A375 (cell line): ENCODE measurements around the gene PNKD. TPM values are rescaled to one million over a fixed set of nuclear protein-coding genes. Genes with fewer than 3 reads are reported as not detected.

Experiments
- small RNA-seq: library from RNA; depleted of rRNA; stranded (forward); fragments of <200 nt; gene quantifications from one replicate; pipeline ENCODE3, GENCODE V24; 2014
- total RNA-seq: library from RNA; depleted of rRNA; stranded (reverse); fragments of >200 nt; shearing (Covaris generic); gene quantifications from 2 replicates; pipeline ENCODE4 v1.2.3, GENCODE V29; 2014; rRNA removed

Gene PNKD, protein sequence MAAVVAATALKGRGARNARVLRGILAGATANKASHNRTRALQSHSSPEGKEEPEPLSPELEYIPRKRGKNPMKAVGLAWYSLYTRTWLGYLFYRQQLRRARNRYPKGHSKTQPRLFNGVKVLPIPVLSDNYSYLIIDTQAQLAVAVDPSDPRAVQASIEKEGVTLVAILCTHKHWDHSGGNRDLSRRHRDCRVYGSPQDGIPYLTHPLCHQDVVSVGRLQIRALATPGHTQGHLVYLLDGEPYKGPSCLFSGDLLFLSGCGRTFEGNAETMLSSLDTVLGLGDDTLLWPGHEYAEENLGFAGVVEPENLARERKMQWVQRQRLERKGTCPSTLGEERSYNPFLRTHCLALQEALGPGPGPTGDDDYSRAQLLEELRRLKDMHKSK
- 43.8 and 52.9 TPM in 2 replicates for total RNA-seq

DNA sequence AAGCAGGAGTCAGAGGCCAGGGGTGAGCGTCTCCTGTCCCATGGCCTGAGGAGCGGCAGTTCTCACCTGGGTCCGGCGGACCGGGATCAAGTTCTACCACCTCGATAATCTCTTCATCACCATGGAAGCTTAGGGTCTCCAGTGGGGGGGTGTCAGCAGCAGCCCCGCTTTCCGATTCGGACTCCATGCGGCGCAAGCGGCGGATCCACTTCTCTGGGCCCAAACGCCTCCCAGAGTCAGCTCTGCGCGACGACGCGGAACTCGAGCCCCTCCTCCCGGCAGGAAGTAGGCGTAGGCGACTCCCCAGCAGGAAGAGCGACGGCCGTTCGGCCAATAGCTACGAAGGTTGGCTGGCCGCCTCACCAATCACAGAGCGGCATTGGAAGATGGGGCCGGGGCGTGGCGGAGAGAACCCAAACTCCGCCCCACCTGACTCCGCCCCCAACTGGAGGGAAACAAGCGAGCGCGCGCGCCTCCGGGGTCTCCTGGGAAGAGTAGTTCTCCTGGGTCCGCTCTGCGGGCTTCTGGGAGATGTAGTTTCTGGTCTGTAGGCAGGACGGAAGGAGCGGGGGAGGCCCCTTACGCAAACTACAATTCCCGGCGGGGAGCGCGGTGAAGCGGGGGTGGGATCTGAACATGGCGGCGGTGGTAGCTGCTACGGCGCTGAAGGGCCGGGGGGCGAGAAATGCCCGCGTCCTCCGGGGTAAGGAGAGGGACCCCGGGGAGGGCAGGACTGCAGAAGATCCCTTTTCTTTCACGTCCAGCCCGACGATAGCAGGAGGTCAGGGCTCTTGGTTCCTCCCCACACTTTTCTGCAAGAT lies at the start of gene PNKD, which contains the start of gene AAMP:
PNKD (plus strand) TSS at position 620 of the 821 bp plus-strand sequence; CDS start at position 637, 17 bp downstream.
AAMP (minus strand) TSS at position 238 of the 821 bp plus-strand sequence; CDS start at position 187, 51 bp downstream.

DNA sequence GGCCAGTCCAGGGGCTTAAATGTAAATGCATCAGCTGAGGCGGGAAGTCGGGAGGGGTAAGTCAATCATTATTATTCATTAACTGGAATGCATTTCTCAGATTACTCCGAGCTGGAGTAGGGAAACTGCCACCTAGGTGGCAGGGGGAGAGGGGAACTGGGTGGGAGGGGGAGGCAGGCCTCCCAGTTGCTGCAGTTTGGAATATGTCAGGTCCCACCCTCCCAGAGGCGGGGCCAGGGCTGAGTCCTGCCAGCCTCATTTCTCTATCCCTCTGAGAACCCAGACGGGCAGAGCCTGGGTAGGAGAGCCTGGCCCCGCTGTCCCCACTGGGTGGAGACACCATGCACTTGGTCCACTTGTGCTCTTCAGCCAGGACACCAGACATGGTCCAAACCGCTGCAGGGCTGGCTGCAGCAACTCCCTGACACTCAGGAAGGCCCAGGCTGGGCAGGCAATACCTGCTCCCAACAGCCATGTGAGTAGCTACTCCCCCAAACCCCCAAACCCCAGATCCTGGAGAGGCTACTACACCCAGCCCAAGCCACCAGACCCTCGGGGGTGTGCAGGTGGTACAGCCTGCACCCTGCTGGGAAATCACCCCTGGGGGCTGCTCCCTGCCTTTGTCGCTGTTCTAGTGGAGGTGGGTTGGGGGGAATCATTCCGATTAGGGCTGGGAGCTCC lies 9.4 kb upstream of the PNKD start, which contains the start of gene GPBAR1:
GPBAR1 (plus strand) TSS at position 274 of the 681 bp plus-strand sequence. CDS start 1,710 bp downstream, outside the sequence.

DNA sequence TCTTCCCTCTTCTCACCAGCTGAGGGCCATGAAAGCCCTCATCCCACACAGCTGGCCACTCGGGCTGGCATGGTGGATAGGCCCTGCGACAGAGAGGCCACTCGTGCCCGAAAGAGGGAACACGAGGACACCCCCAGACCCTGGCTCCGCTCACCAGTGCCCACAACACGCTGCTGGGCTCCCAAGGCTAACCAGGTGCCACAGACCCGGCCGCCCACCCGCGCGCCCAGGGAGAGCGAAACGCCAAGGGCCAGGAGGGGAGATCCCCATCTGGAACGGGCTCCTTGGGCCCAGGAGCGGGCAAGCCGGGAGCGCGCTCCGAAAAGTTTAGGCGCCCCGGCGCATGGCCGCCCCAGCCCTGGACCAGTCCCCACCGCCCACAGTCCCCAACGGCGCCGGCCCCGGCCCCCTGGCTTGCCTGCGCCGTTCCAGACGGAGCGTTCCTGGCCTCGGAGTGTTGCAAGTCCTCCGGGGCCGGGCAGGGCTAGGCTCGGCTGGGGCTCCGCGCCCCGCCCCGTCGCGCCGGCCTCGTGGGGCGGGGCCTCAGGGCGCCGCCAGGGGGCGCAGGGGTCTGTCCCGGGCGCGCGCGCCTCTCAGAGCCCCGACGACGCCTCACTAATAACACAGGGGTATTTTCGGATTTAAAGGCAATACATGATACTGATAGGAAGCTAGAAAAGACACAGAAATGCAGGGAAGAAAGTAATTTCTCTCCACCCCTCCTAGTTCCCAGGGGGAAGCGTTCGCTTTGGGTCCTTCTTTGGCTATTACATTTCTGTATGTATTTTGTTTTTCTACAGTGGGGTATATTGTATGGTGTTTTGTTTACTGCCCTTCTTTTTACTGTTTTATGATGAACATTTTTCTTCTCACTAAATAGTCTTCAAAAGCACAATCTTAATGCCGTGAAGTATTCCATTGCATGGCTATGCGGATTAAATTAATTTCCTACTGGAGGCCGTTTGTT lies 22.0 kb downstream of the PNKD start, which contains the start of gene TMBIM1:
TMBIM1 (minus strand) TSS at position 456 of the 967 bp plus-strand sequence. CDS start 10,362 bp downstream, outside the sequence.

DNA sequence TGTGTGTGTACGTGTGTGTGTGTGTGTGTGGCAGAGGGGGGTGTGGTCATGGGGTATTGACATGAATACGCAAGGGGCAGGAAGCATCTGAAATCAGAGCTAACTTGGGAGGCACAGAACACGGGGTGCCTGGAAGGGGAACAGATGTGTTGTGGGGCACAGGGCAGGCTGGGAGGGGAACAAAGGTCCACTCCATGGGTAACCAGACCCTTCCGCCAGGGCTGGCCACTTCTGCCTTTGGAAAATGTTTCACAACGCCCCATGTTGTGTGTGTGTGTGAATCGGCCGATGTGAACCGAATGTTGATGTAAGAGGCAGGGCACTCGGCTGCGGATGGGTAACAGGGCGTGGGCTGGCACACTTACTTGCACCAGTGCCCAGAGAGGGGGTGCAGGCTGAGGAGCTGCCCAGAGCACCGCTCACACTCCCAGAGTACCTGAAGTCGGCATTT lies 111.6 kb downstream of the PNKD start, which contains the start of gene SLC11A1:
SLC11A1 (plus strand) TSS at position 358 of the 451 bp plus-strand sequence. CDS start 96 bp downstream, outside the sequence.

Small RNAs within 50 kb of the gene (small RNA-seq; reads per million reads assigned to genes)
- not detected for gene MIR6810

Other genes starting within 250 kb of the PNKD start
- not detected in 2 replicates for gene RUFY4, start 201.3 kb upstream of the PNKD start, total RNA-seq
- not detected in 2 replicates for gene CXCR2, start 144.5 kb upstream of the PNKD start, total RNA-seq
- not detected in 2 replicates for gene CXCR1, start 103.6 kb upstream of the PNKD start, total RNA-seq
- 161 and 180 TPM in 2 replicates for gene ARPC2, start 53.3 kb upstream of the PNKD start, total RNA-seq
- 0.21 TPM in 1 of 2 replicates, not detected in the other for gene GPBAR1, start 9.5 kb upstream of the PNKD start, total RNA-seq
- 225 and 233 TPM in 2 replicates for gene AAMP, start 382 bp upstream of the PNKD start, total RNA-seq
- 30.9 and 33.7 TPM in 2 replicates for gene TMBIM1, start 22.0 kb downstream of the PNKD start, total RNA-seq
- not detected in 2 replicates for gene CATIP, start 86.3 kb downstream of the PNKD start, total RNA-seq
- 0.16 and 1.7 TPM in 2 replicates for gene SLC11A1, start 111.8 kb downstream of the PNKD start, total RNA-seq
- 36.6 and 41.0 TPM in 2 replicates for gene CTDSP1, start 129.3 kb downstream of the PNKD start, total RNA-seq
- not detected in 2 replicates for gene VIL1, start 148.6 kb downstream of the PNKD start, total RNA-seq